Measurements from ENCODE around the gene KIAA0513.

Gene KIAA0513

GRCh38 chr16:84985079-84986065, 42.2 kb upstream of the KIAA0513 start:
- no peak overlapping the region for H3K4ac ChIP-seq (ENCODE audit: low read length)
- no peak overlapping the region for H4K8ac ChIP-seq (ENCODE audit: low read depth, low read length)
- no peak for DNase-seq (ENCODE audit: low spot score)
- no peak overlapping the region for H2AFZ ChIP-seq (ENCODE audit: low read length)
- H3K4me3 ChIP-seq (ENCODE audit: low read length in 2 of 2), result no peak overlapping the region
- H3K18ac ChIP-seq (ENCODE audit: low read length), result peak overlapping the region; percentile 15
- H3K36me3 ChIP-seq (replicated peaks in 1 of 2; ENCODE audit: control insufficient read depth in 2 of 2, insufficient read depth in 2 of 2, low read length in 2 of 2), result peaks cover 23 to 82% of the 10 kb centered on the region in 2 donors
- H3K14ac ChIP-seq (ENCODE audit: low read length), result no peak overlapping the region
- no peak overlapping the region for H3K23ac ChIP-seq (ENCODE audit: low read depth, low read length, poor library complexity)
- peaks cover 11% of the 10 kb centered on the region for H3K79me1 ChIP-seq (ENCODE audit: low read depth, low read length)
- no peaks in the 10 kb centered on the region for H3K4me1 ChIP-seq (ENCODE audit: control insufficient read depth in 2 of 2, insufficient read depth in 1 of 2, low read depth in 1 of 2, low read length in 2 of 2)
- H2AK5ac ChIP-seq (ENCODE audit: low read depth, low read length), result no peak overlapping the region
- H2BK15ac ChIP-seq (ENCODE audit: low read length), result no peak overlapping the region
- no peak overlapping the region for H3K4me2 ChIP-seq (ENCODE audit: insufficient read depth, low read length, poor library complexity, severe bottlenecking)
- no peaks in the 10 kb centered on the region for H3K9me3 ChIP-seq (replicated peaks in 1 of 2; ENCODE audit: control insufficient read depth in 2 of 2, insufficient read depth in 1 of 2, low read depth in 1 of 2, low read length in 2 of 2)
- H2BK5ac ChIP-seq (ENCODE audit: low read length), result no peak overlapping the region
- H2BK120ac ChIP-seq (ENCODE audit: low read depth, low read length), result no peak overlapping the region
- H4K91ac ChIP-seq (ENCODE audit: low read depth, low read length, poor library complexity), result no peak overlapping the region
- H3K27me3 ChIP-seq (ENCODE audit: control insufficient read depth in 3 of 3, insufficient read depth in 3 of 3, low read depth in 1 of 3, low read length in 3 of 3), result no peaks in the 10 kb centered on the region
- no peak overlapping the region for H3K27ac ChIP-seq (replicated peaks; ENCODE audit: low read length)
- no peak overlapping the region for H3K9ac ChIP-seq (ENCODE audit: low read depth, low read length, poor library complexity)
- WGBS, 2 donors (ENCODE audit: extremely low coverage in 2 of 2, insufficient read length in 2 of 2, insufficient replicate concordance in 1 of 2), result no CpG with 5 or more reads among the region's 15 CpGs
- no peak overlapping the region for H2BK12ac ChIP-seq (ENCODE audit: low read length)

- Histone ChIP-seq H3K18ac (ENCODE audit: low read length) (no peak overlapping the region), H2AK5ac (ENCODE audit: low read depth, low read length) (no peak overlapping the region), H4K91ac (ENCODE audit: low read depth, low read length, poor library complexity) (no peak overlapping the region), H3K4ac (ENCODE audit: low read length) (no peak overlapping the region), H3K9ac (ENCODE audit: low read depth, low read length, poor library complexity) (peak overlapping the region; percentile 22), H3K4me3 (ENCODE audit: low read length in 2 of 2) (no peak overlapping the region), H3K4me2 (ENCODE audit: insufficient read depth, low read length, poor library complexity, severe bottlenecking) (no peak overlapping the region), H2BK5ac (ENCODE audit: low read length) (no peak overlapping the region), H3K27me3 (ENCODE audit: control insufficient read depth in 3 of 3, insufficient read depth in 3 of 3, low read depth in 1 of 3, low read length in 3 of 3) (no peaks in the 10 kb centered on the region), H2BK15ac (ENCODE audit: low read length) (no peak overlapping the region), H3K14ac (ENCODE audit: low read length) (no peak overlapping the region), H2AFZ (ENCODE audit: low read length) (no peak overlapping the region), H3K23ac (ENCODE audit: low read depth, low read length, poor library complexity) (no peak overlapping the region), H3K36me3 (replicated peaks in 1 of 2; ENCODE audit: control insufficient read depth in 2 of 2, insufficient read depth in 2 of 2, low read length in 2 of 2) (peaks cover 27 to 83% of the 10 kb centered on the region in 2 donors), H2BK120ac (ENCODE audit: low read depth, low read length) (no peak overlapping the region), H4K8ac (ENCODE audit: low read depth, low read length) (no peak overlapping the region), H3K79me1 (ENCODE audit: low read depth, low read length) (peaks cover 11% of the 10 kb centered on the region), H3K4me1 (ENCODE audit: control insufficient read depth in 2 of 2, insufficient read depth in 1 of 2, low read depth in 1 of 2, low read length in 2 of 2) (no peaks in the 10 kb centered on the region), H2BK12ac (ENCODE audit: low read length) (no peak overlapping the region), H3K9me3 (replicated peaks in 1 of 2; ENCODE audit: control insufficient read depth in 2 of 2, insufficient read depth in 1 of 2, low read depth in 1 of 2, low read length in 2 of 2) (no peaks in the 10 kb centered on the region), H3K27ac (replicated peaks; ENCODE audit: low read length) (no peak overlapping the region)
- whole genome bisulfite sequencing, 2 donors (ENCODE audit: extremely low coverage in 2 of 2, insufficient read length in 2 of 2, insufficient replicate concordance in 1 of 2), result no CpG with 5 or more reads among the region's 22 CpGs
- no peak for DNase-seq (ENCODE audit: low spot score)
Observed at GRCh38 chr16:84986102-84986501, 41.5 kb upstream of the KIAA0513 start.

- no peak overlapping the region for H3K4me2 ChIP-seq (ENCODE audit: insufficient read depth, low read length, poor library complexity, severe bottlenecking)
- H2BK15ac ChIP-seq (ENCODE audit: low read length), result no peak overlapping the region
- no peak overlapping the region for H2AK5ac ChIP-seq (ENCODE audit: low read depth, low read length)
- no peak for DNase-seq (ENCODE audit: low spot score)
- H3K18ac ChIP-seq (ENCODE audit: low read length), result no peak overlapping the region
- peak overlapping the region; percentile 27 for H3K9ac ChIP-seq (ENCODE audit: low read depth, low read length, poor library complexity)
- no peak overlapping the region for H3K23ac ChIP-seq (ENCODE audit: low read depth, low read length, poor library complexity)
- no CpG with 5 or more reads among the region's 1 CpG for WGBS, 2 donors (ENCODE audit: extremely low coverage in 2 of 2, insufficient read length in 2 of 2, insufficient replicate concordance in 1 of 2)
- H3K4me3 ChIP-seq (ENCODE audit: low read length in 2 of 2), result no peak overlapping the region
- H3K4ac ChIP-seq (ENCODE audit: low read length), result no peak overlapping the region
- H3K14ac ChIP-seq (ENCODE audit: low read length), result no peak overlapping the region
- no peak overlapping the region for H4K91ac ChIP-seq (ENCODE audit: low read depth, low read length, poor library complexity)
- H4K8ac ChIP-seq (ENCODE audit: low read depth, low read length), result no peak overlapping the region
- H2AFZ ChIP-seq (ENCODE audit: low read length), result no peak overlapping the region
- no peak overlapping the region for H2BK120ac ChIP-seq (ENCODE audit: low read depth, low read length)
- no peak overlapping the region for H2BK12ac ChIP-seq (ENCODE audit: low read length)
- H3K79me1 ChIP-seq (ENCODE audit: low read depth, low read length), result peaks cover 8% of the 10 kb centered on the region
- no peaks in the 10 kb centered on the region for H3K27me3 ChIP-seq (ENCODE audit: control insufficient read depth in 3 of 3, insufficient read depth in 3 of 3, low read depth in 1 of 3, low read length in 3 of 3)
- H3K9me3 ChIP-seq (replicated peaks in 1 of 2; ENCODE audit: control insufficient read depth in 2 of 2, insufficient read depth in 1 of 2, low read depth in 1 of 2, low read length in 2 of 2), result no peaks in the 10 kb centered on the region
- no peak overlapping the region for H2BK5ac ChIP-seq (ENCODE audit: low read length)
- no peak overlapping the region for H3K27ac ChIP-seq (replicated peaks; ENCODE audit: low read length)
- no peaks in the 10 kb centered on the region for H3K4me1 ChIP-seq (ENCODE audit: control insufficient read depth in 2 of 2, insufficient read depth in 1 of 2, low read depth in 1 of 2, low read length in 2 of 2)
- H3K36me3 ChIP-seq (replicated peaks in 1 of 2; ENCODE audit: control insufficient read depth in 2 of 2, insufficient read depth in 2 of 2, low read length in 2 of 2), result peaks cover 22 to 80% of the 10 kb centered on the region in 2 donors
Observed at GRCh38 chr16:84986879-84987278, 40.7 kb upstream of the KIAA0513 start.

GRCh38 chr16:84988328-84989080, 39.1 kb upstream of the KIAA0513 start:
- WGBS, 2 donors (ENCODE audit: extremely low coverage in 2 of 2, insufficient read length in 2 of 2, insufficient replicate concordance in 1 of 2), result no CpG with 5 or more reads among the region's 16 CpGs

More at GRCh38 chr16:84988328-84989080, 39.1 kb upstream of the KIAA0513 start:
- Histone ChIP-seq H3K9ac (ENCODE audit: low read depth, low read length, poor library complexity) (no peak overlapping the region), H3K14ac (ENCODE audit: low read length) (no peak overlapping the region), H2BK5ac (ENCODE audit: low read length) (no peak overlapping the region), H3K36me3 (replicated peaks in 1 of 2; ENCODE audit: control insufficient read depth in 2 of 2, insufficient read depth in 2 of 2, low read length in 2 of 2) (peaks cover 22 to 81% of the 10 kb centered on the region in 2 donors), H3K4me2 (ENCODE audit: insufficient read depth, low read length, poor library complexity, severe bottlenecking) (no peak overlapping the region), H3K79me1 (ENCODE audit: low read depth, low read length) (peaks cover 3% of the 10 kb centered on the region), H2BK12ac (ENCODE audit: low read length) (no peak overlapping the region), H2BK15ac (ENCODE audit: low read length) (no peak overlapping the region), H3K4me1 (ENCODE audit: control insufficient read depth in 2 of 2, insufficient read depth in 1 of 2, low read depth in 1 of 2, low read length in 2 of 2) (no peaks in the 10 kb centered on the region), H3K9me3 (replicated peaks in 1 of 2; ENCODE audit: control insufficient read depth in 2 of 2, insufficient read depth in 1 of 2, low read depth in 1 of 2, low read length in 2 of 2) (no peaks in the 10 kb centered on the region), H3K27me3 (ENCODE audit: control insufficient read depth in 3 of 3, insufficient read depth in 3 of 3, low read depth in 1 of 3, low read length in 3 of 3) (no peaks in the 10 kb centered on the region), H3K23ac (ENCODE audit: low read depth, low read length, poor library complexity) (no peak overlapping the region), H2BK120ac (ENCODE audit: low read depth, low read length) (no peak overlapping the region), H3K27ac (replicated peaks; ENCODE audit: low read length) (no peak overlapping the region), H3K4me3 (ENCODE audit: low read length in 2 of 2) (peak overlapping the region in 1 of 2 donors; percentile 30), H2AFZ (ENCODE audit: low read length) (no peak overlapping the region), H4K8ac (ENCODE audit: low read depth, low read length) (no peak overlapping the region), H3K18ac (ENCODE audit: low read length) (no peak overlapping the region), H4K91ac (ENCODE audit: low read depth, low read length, poor library complexity) (no peak overlapping the region), H3K4ac (ENCODE audit: low read length) (no peak overlapping the region), H2AK5ac (ENCODE audit: low read depth, low read length) (no peak overlapping the region)
- DNase-seq (ENCODE audit: low spot score), result no peak
